ENCODE results near the gene WWC1. TPM values are rescaled to one million over a fixed set of nuclear protein-coding genes. Genes with fewer than 3 reads are reported as not detected.

The WWC1 gene
- total and polyA plus RNA-seq, 10 of the 15 experiments (the other 5 are each of a cell fraction or from before 2014, with no cell fraction given): 0.50 to 7.8 (median 2.5) TPM

GRCh38 chr5:168301593-168302390 lies 10.3 kb downstream of the WWC1 start:
- no peak for ATAC-seq
- Histone ChIP-seq H3K4me3 (no peak overlapping the region), H3K9me3 (replicated peaks; ENCODE audit: control insufficient read depth, insufficient read depth, low read length) (no peaks in the 10 kb centered on the region), H3K9ac (ENCODE audit: control insufficient read depth, insufficient read depth, low read length) (no peak overlapping the region), H3K27ac (ENCODE audit: control insufficient read depth, insufficient read depth) (no peak overlapping the region), H2AFZ (ENCODE audit: control insufficient read depth, low read depth, low read length) (no peak overlapping the region), H4K20me1 (ENCODE audit: control insufficient read depth, insufficient read depth) (no peaks in the 10 kb centered on the region), H3K4me1 (ENCODE audit: control insufficient read depth, insufficient read depth, low read length) (no peaks in the 10 kb centered on the region; the same call in 1 of the 2 replicates), H3K36me3 (ENCODE audit: control insufficient read depth in 2 of 2, insufficient read depth in 2 of 2, low read length in 1 of 2) (no peaks in the 10 kb centered on the region), H3K4me2 (ENCODE audit: control insufficient read depth, insufficient read depth) (no peak overlapping the region), H3K79me2 (ENCODE audit: control insufficient read depth, insufficient read depth, low read length) (no peaks in the 10 kb centered on the region), H3K27me3 (replicated peaks in 1 of 2; ENCODE audit: control insufficient read depth in 2 of 2, insufficient read depth in 2 of 2, low read length in 1 of 2) (no peaks in the 10 kb centered on the region; a peak in 1 of 4 replicates)
- SMC1A ChIA-PET (ENCODE audit: uncharacterized antibody, unreplicated experiment): interaction anchor here (1.6 kb wide), 1 partner anchor 11 kb away, joined by 4 read pairs; no protein-coding TSS in a partner anchor
- CTCF ChIA-PET: interaction anchor here (1.4 to 1.8 kb wide), 2 partner anchors 11 to 32 kb away, joined by 3 to 6 read pairs; partner anchors contain the start of gene WWC1
- in situ Hi-C loops (cut with MboI) (no loop called here), intact Hi-C loops (cut with micrococcal nuclease; ENCODE audit: unreplicated experiment) (no loop called here)
- no TSS peak for BruUV-seq (replicated peaks)
- 65% methylated on average over 10 of the region's 11 CpGs for WGBS (ENCODE audit: insufficient coverage, insufficient replicate concordance, low lambda C conversion rate, missing lambda C conversion rate)
- no peak for DNase-seq (ENCODE audit: low read depth, low spot score)
- TF ChIP-seq YY1 (IDR thresholded peaks at IDR 0.05; ENCODE audit: low read depth, low read length): no peak
- POLR2A ChIA-PET: no interaction called here
- RAD21 ChIA-PET (ENCODE audit: unreplicated experiment): no interaction called here
- no peak for FAIRE-seq

GRCh38 chr5:168302785-168303184 lies 11.3 kb downstream of the WWC1 start:
- H3K27ac ChIP-seq (ENCODE audit: control insufficient read depth, insufficient read depth): no peak overlapping the region
- H3K36me3 ChIP-seq (ENCODE audit: control insufficient read depth in 2 of 2, insufficient read depth in 2 of 2, low read length in 1 of 2): no peaks in the 10 kb centered on the region
- H3K4me1 ChIP-seq (ENCODE audit: control insufficient read depth, insufficient read depth, low read length): peaks cover 2% of the 10 kb centered on the region
- SMC1A ChIA-PET (ENCODE audit: uncharacterized antibody, unreplicated experiment): interaction anchor here (1.6 kb wide), 1 partner anchor 10 kb away, joined by 4 read pairs; no protein-coding TSS in a partner anchor
- H3K4me2 ChIP-seq (ENCODE audit: control insufficient read depth, insufficient read depth): no peak overlapping the region
- DNase-seq (ENCODE audit: low read depth, low spot score) (no peak), FAIRE-seq (no peak), ATAC-seq (no peak)
- WGBS (ENCODE audit: insufficient coverage, insufficient replicate concordance, low lambda C conversion rate, missing lambda C conversion rate): 65% methylated on average over 3 of the region's 3 CpGs
- H3K9me3 ChIP-seq (replicated peaks; ENCODE audit: control insufficient read depth, insufficient read depth, low read length): no peaks in the 10 kb centered on the region
- no TSS peak for BruUV-seq (replicated peaks)
- POLR2A ChIA-PET: no interaction called here
- no peak overlapping the region for H3K4me3 ChIP-seq
- no peaks in the 10 kb centered on the region; a peak in 1 of 4 replicates for H3K27me3 ChIP-seq (replicated peaks in 1 of 2; ENCODE audit: control insufficient read depth in 2 of 2, insufficient read depth in 2 of 2, low read length in 1 of 2)
- CTCF ChIA-PET: no interaction called here
- no peak overlapping the region for H2AFZ ChIP-seq (ENCODE audit: control insufficient read depth, low read depth, low read length)
- RAD21 ChIA-PET (ENCODE audit: unreplicated experiment): no interaction called here
- no peak overlapping the region for H3K9ac ChIP-seq (ENCODE audit: control insufficient read depth, insufficient read depth, low read length)
- H3K79me2 ChIP-seq (ENCODE audit: control insufficient read depth, insufficient read depth, low read length): no peaks in the 10 kb centered on the region
- TF ChIP-seq BCL11A (IDR thresholded peaks at IDR 0.05; ENCODE audit: low read depth, low read length): no peak
- TF ChIP-seq JUND (IDR thresholded peaks at IDR 0.05; ENCODE audit: low read depth, low read length): no peak
- TF ChIP-seq, protein P1, sequence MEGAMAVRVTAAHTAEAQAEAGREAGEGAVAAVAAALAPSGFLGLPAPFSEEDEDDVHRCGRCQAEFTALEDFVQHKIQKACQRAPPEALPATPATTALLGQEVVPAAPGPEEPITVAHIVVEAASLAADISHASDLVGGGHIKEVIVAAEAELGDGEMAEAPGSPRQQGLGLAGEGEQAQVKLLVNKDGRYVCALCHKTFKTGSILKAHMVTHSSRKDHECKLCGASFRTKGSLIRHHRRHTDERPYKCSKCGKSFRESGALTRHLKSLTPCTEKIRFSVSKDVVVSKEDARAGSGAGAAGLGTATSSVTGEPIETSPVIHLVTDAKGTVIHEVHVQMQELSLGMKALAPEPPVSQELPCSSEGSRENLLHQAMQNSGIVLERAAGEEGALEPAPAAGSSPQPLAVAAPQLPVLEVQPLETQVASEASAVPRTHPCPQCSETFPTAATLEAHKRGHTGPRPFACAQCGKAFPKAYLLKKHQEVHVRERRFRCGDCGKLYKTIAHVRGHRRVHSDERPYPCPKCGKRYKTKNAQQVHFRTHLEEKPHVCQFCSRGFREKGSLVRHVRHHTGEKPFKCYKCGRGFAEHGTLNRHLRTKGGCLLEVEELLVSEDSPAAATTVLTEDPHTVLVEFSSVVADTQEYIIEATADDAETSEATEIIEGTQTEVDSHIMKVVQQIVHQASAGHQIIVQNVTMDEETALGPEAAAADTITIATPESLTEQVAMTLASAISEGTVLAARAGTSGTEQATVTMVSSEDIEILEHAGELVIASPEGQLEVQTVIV (IDR thresholded peaks at IDR 0.05; ENCODE audit: borderline replicate concordance, partially characterized antibody): no peak
- no peak for TF ChIP-seq ATF3 (IDR thresholded peaks at IDR 0.05; ENCODE audit: borderline replicate concordance, extremely low read depth, low read depth, low read length)
- in situ Hi-C loops (cut with MboI): no loop called here
- intact Hi-C loops (cut with micrococcal nuclease; ENCODE audit: unreplicated experiment): no loop called here
- H4K20me1 ChIP-seq (ENCODE audit: control insufficient read depth, insufficient read depth): no peaks in the 10 kb centered on the region
